ENCODE data around the gene PYCR2.

DNA sequence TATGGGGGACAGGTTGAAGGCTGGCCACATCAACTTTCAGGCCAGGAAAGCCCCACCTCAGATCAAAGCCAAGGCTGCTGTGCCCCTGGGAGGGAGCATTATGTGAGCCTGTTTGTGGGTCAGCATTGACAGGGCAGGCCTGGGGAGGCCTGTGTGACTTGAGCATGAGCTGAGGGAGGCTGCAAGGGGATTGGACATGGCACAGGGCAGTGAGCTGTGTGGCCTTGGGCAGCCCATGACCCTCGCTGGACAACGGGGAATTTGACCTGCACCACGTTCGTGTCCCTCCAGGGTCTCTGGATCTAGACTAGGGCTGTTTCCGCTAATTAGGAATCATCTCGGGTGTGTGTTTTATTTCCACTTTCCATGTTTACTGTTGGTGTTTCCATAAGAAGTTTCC is 17.6 kb downstream of the PYCR2 start:
- no peak for TF ChIP-seq POLR2AphosphoS5 (IDR thresholded peaks at IDR 0.05; ENCODE audit: low read depth, low read length)
- TF ChIP-seq, protein P1, sequence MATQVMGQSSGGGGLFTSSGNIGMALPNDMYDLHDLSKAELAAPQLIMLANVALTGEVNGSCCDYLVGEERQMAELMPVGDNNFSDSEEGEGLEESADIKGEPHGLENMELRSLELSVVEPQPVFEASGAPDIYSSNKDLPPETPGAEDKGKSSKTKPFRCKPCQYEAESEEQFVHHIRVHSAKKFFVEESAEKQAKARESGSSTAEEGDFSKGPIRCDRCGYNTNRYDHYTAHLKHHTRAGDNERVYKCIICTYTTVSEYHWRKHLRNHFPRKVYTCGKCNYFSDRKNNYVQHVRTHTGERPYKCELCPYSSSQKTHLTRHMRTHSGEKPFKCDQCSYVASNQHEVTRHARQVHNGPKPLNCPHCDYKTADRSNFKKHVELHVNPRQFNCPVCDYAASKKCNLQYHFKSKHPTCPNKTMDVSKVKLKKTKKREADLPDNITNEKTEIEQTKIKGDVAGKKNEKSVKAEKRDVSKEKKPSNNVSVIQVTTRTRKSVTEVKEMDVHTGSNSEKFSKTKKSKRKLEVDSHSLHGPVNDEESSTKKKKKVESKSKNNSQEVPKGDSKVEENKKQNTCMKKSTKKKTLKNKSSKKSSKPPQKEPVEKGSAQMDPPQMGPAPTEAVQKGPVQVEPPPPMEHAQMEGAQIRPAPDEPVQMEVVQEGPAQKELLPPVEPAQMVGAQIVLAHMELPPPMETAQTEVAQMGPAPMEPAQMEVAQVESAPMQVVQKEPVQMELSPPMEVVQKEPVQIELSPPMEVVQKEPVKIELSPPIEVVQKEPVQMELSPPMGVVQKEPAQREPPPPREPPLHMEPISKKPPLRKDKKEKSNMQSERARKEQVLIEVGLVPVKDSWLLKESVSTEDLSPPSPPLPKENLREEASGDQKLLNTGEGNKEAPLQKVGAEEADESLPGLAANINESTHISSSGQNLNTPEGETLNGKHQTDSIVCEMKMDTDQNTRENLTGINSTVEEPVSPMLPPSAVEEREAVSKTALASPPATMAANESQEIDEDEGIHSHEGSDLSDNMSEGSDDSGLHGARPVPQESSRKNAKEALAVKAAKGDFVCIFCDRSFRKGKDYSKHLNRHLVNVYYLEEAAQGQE (IDR thresholded peaks at IDR 0.05; ENCODE audit: insufficient read depth in 1 of 2, low read depth in 2 of 2, low read length in 2 of 2) = no peak
- TF ChIP-seq SIN3A (IDR thresholded peaks at IDR 0.05; ENCODE audit: borderline replicate concordance, insufficient read depth, low read length) = no peak
- no peak for TF ChIP-seq TAF1 (IDR thresholded peaks at IDR 0.05; ENCODE audit: borderline replicate concordance, insufficient read depth, low read length)

Data from PFSK-1 (cell line).